ENCODE measurements around the gene RAC3.
A peak's percentile ranks its signal among the peaks of the same experiment; 100 is the strongest.

The RAC3 gene

DNA sequence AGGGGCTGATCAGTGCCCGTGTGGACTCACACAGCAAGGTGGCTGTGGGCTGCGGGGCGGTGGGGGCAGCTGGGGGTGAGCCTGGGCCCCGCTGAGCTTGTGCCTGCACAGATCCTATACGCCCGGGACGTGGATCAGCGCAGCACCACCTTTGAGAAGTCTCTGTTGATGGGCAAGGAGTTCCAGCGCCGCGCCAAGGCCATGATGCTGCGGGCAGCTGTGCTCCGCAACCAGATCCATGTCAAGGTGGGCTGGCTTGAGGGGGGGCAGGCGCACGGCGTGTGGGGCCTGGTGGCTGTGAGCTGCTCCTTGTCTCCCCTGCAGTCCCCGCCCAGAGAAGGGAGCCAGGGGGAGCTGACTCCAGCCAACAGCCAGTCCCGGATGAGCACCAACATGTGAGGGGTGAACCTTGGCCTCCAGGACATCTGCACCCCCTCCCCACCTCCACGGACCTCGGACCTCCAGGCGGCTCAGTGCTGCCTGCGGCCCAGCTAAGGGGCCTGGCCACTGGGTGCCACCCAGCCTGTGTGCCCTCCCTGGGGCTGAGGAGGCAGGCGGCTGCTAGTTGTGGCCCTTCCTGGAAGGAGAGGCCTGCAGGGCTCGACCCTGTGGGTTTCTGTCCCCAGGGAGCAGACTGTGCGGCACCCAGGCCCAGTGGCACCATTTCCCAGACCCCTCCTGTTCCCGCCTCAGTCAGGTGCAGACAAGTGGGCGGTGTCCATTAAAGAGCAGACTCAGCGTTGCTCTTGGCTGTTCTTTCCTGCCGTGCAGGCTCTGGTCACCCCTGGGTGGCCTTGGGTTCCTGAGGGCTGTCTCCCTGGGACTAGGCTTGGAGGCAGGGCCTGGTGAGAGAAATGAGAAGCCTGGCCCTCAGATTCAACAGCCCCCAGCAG is 25.5 kb downstream of the RAC3 start:
- peak; percentile 20 for DNase-seq (ENCODE audit: extremely low read depth, insufficient read length)
- TF ChIP-seq, protein P1, sequence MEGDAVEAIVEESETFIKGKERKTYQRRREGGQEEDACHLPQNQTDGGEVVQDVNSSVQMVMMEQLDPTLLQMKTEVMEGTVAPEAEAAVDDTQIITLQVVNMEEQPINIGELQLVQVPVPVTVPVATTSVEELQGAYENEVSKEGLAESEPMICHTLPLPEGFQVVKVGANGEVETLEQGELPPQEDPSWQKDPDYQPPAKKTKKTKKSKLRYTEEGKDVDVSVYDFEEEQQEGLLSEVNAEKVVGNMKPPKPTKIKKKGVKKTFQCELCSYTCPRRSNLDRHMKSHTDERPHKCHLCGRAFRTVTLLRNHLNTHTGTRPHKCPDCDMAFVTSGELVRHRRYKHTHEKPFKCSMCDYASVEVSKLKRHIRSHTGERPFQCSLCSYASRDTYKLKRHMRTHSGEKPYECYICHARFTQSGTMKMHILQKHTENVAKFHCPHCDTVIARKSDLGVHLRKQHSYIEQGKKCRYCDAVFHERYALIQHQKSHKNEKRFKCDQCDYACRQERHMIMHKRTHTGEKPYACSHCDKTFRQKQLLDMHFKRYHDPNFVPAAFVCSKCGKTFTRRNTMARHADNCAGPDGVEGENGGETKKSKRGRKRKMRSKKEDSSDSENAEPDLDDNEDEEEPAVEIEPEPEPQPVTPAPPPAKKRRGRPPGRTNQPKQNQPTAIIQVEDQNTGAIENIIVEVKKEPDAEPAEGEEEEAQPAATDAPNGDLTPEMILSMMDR (IDR thresholded peaks at IDR 0.05; ENCODE audit: insufficient read depth, low read length, poor library complexity, severe bottlenecking) = no peak
- no peak overlapping the region for H3K4me3 ChIP-seq (replicated peaks; ENCODE audit: low read depth, low read length)
- H3K36me3 ChIP-seq (ENCODE audit: control insufficient read depth, insufficient read depth, low read length) = peaks cover 46% of the 10 kb centered on the region
- no peaks in the 10 kb centered on the region for H3K27me3 ChIP-seq (replicated peaks; ENCODE audit: control insufficient read depth, insufficient read depth, low read length)

DNA sequence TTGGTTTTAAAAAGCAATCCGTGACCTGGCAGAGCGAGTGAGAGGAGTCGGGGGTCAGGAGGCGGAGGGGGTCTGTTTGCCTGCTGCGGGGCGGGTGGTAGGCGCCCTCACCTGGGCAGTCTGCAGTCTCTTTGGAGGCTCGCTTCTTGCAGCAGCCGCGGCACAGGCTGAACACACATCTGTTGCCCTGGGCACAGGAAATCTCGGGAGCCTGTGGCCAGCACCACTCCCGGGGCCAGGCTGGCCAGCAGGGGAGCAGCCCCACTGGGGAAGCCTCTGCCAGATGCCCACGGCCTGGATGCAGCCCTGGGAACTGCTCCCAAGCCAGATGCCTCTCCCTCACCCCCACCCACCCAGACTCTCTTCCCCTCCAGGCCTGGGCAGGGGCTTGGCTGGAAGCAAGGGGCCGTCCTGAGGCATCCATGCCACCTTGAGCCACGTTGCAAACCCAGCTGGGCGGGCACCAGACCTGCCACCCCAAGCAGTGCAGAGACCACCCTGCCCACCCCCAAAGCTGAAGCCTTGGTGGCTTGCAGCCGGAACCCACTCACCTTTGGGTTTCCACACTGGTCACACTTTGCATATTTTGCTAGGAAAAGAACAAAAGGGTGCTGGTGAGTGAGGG is 26.9 kb downstream of the RAC3 start:
- TF ChIP-seq, protein P1 (IDR thresholded peaks at IDR 0.05; ENCODE audit: insufficient read depth, low read length, poor library complexity, severe bottlenecking) = no peak
- Histone ChIP-seq H3K4me3 (replicated peaks; ENCODE audit: low read depth, low read length) (no peak overlapping the region), H3K27me3 (replicated peaks; ENCODE audit: control insufficient read depth, insufficient read depth, low read length) (no peaks in the 10 kb centered on the region), H3K36me3 (ENCODE audit: control insufficient read depth, insufficient read depth, low read length) (peaks cover 55% of the 10 kb centered on the region)
- DNase-seq (ENCODE audit: extremely low read depth, insufficient read length) = peak; percentile 12

DNA sequence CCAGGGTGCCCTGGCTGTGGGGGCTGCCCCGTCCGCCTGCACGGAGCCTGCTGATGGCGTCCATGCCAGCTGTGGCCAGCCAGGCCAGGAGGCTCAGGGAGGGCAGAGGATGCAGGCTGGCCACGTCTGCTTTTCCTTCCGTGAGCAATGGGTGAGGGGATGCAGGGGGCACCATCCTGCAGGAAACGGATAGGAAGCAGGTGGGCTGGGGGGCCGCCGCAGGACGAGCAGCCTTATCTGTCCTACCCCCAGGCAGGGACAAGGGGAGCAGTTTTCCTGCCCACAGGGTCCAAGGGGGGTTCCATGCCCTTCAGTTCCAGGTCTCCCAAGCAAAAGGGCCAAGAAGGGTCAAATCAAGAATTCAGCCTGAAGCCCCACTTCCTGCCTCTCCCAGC is 27.4 kb downstream of the RAC3 start:
- TF ChIP-seq, protein P1 (IDR thresholded peaks at IDR 0.05; ENCODE audit: insufficient read depth, low read length, poor library complexity, severe bottlenecking) = no peak
- no peaks in the 10 kb centered on the region for H3K27me3 ChIP-seq (replicated peaks; ENCODE audit: control insufficient read depth, insufficient read depth, low read length)
- H3K36me3 ChIP-seq (ENCODE audit: control insufficient read depth, insufficient read depth, low read length) = peaks cover 56% of the 10 kb centered on the region
- no peak overlapping the region for H3K4me3 ChIP-seq (replicated peaks; ENCODE audit: low read depth, low read length)
- DNase-seq (ENCODE audit: extremely low read depth, insufficient read length) = peak; percentile 8

DNA sequence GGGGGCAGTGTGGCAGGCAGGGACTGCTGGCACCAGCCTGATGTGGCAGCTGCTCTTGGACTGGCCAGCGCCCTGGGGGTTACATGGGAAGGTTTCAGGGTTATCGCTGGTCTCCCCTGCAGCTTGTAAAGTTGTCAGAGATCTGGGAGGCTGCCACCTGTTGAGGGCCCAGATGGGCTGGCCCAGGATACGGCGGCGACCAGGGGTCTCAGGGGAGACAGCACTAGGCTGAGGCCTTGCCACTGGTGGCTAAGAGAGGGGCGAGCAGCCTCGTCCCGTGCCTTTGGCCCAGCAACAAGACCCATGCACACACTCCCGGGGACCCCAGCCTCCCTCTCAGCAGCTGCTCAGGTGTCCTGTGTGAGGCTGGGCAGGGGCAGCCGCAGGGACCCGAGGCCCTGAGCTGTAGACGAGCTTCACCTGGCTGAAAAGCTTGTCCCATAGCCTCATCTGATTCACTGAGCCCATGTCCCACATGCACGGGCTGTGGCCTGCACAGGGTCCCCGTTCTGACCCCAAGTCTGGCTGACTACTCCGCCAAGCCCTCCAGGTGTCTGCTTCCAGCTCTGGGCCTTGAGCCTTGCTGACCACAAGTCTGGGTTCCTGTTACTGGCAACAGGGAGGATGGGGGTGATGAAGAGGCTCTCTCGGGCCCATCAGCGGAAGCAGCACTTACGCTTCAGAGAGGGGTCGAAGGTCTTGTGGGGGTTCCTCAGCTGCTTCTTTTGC is 28.0 kb downstream of the RAC3 start:
- peaks cover 54% of the 10 kb centered on the region for H3K36me3 ChIP-seq (ENCODE audit: control insufficient read depth, insufficient read depth, low read length)
- DNase-seq (ENCODE audit: extremely low read depth, insufficient read length) = peak; percentile 22
- no peaks in the 10 kb centered on the region for H3K27me3 ChIP-seq (replicated peaks; ENCODE audit: control insufficient read depth, insufficient read depth, low read length)
- H3K4me3 ChIP-seq (replicated peaks; ENCODE audit: low read depth, low read length) = no peak overlapping the region
- TF ChIP-seq, protein P1 (IDR thresholded peaks at IDR 0.05; ENCODE audit: insufficient read depth, low read length, poor library complexity, severe bottlenecking) = no peak

DNA sequence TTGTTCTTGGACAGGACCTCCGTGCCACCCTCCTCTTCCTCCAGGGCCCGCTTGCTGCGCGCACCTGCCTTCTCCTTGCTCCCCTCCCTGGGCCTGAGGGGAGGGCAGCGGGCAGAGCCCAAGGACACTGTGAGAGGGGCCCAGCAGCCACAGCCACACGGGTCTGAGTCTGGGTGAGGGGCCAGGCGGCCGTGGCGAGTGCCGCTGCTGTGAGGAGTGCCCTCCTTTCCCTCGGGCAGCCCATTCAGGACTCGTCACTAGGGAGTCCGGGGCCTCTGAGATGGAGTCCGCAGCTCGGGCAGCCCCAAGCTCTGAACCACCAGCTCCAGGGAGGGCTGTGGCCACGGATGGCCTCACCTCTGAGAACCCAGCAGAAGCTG is 28.5 kb downstream of the RAC3 start:
- no peaks in the 10 kb centered on the region for H3K27me3 ChIP-seq (replicated peaks; ENCODE audit: control insufficient read depth, insufficient read depth, low read length)
- H3K4me3 ChIP-seq (replicated peaks; ENCODE audit: low read depth, low read length) = no peak overlapping the region
- DNase-seq (ENCODE audit: extremely low read depth, insufficient read length) = peak; percentile 13
- peaks cover 50% of the 10 kb centered on the region for H3K36me3 ChIP-seq (ENCODE audit: control insufficient read depth, insufficient read depth, low read length)
- TF ChIP-seq, protein P1 (IDR thresholded peaks at IDR 0.05; ENCODE audit: insufficient read depth, low read length, poor library complexity, severe bottlenecking) = no peak

Data from GM06990 (cell line).